ENCODE results near the gene EXD3.

EXD3 gene

GRCh38 chr9:137381501-137382443 is 41.2 kb downstream of the EXD3 start:
- TF ChIP-seq EGR1 (IDR thresholded peaks at IDR 0.05) = no peak
- no peak for TF ChIP-seq TAF1 (IDR thresholded peaks at IDR 0.05; ENCODE audit: low read depth)
- no peak for TF ChIP-seq YY1 (IDR thresholded peaks at IDR 0.05; ENCODE audit: low read depth)
- no peak for TF ChIP-seq NFIC (IDR thresholded peaks at IDR 0.05)
- TF ChIP-seq CEBPB (IDR thresholded peaks at IDR 0.05) = no peak

DNA sequence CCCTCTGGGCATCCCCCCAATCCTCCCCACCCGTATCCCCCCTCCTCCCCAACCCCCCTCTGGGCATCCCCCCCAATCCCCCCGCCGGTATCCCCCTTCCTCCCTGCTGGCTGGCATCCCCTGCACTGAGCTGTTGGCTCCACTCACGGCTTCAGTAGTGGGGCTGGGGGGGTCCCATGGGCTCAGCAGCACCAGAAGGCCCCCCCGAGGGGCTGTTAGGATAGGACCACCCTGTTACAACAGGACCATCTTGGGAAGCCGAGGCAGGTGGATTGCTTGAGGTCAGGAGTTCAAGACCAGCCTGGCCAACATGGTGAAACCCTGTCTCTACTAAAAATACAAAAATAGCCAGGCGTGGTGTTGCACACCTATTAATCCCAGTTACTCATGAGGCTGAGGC is 42.4 kb downstream of the EXD3 start:
- no peak for TF ChIP-seq CEBPB (IDR thresholded peaks at IDR 0.05)
- no peak for TF ChIP-seq TEAD4 (IDR thresholded peaks at IDR 0.05)
- no peak for TF ChIP-seq YY1 (IDR thresholded peaks at IDR 0.05; ENCODE audit: low read depth)
- TF ChIP-seq, protein P1, sequence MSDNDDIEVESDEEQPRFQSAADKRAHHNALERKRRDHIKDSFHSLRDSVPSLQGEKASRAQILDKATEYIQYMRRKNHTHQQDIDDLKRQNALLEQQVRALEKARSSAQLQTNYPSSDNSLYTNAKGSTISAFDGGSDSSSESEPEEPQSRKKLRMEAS (IDR thresholded peaks at IDR 0.05) = no peak
- no peak for TF ChIP-seq CREB1 (IDR thresholded peaks at IDR 0.05; ENCODE audit: low read depth)
- TF ChIP-seq TAF1 (IDR thresholded peaks at IDR 0.05; ENCODE audit: low read depth) = no peak
- TF ChIP-seq, protein P2, sequence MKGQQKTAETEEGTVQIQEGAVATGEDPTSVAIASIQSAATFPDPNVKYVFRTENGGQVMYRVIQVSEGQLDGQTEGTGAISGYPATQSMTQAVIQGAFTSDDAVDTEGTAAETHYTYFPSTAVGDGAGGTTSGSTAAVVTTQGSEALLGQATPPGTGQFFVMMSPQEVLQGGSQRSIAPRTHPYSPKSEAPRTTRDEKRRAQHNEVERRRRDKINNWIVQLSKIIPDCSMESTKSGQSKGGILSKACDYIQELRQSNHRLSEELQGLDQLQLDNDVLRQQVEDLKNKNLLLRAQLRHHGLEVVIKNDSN (IDR thresholded peaks at IDR 0.05) = no peak
- no peak for TF ChIP-seq EGR1 (IDR thresholded peaks at IDR 0.05)
- TF ChIP-seq RAD21 (IDR thresholded peaks at IDR 0.05; ENCODE audit: low read depth) = no peak
- TF ChIP-seq ZBTB7A (IDR thresholded peaks at IDR 0.05; ENCODE audit: low read depth) = no peak
- TF ChIP-seq REST (IDR thresholded peaks at IDR 0.05; ENCODE audit: low read depth) = no peak
- TF ChIP-seq EP300 (IDR thresholded peaks at IDR 0.05; ENCODE audit: borderline replicate concordance) = no peak
- no peak for TF ChIP-seq FOXM1 (IDR thresholded peaks at IDR 0.05; ENCODE audit: borderline replicate concordance, low read depth)
- no peak for TF ChIP-seq NFIC (IDR thresholded peaks at IDR 0.05)
- no peak for TF ChIP-seq TCF12 (IDR thresholded peaks at IDR 0.05; ENCODE audit: low read depth)

DNA sequence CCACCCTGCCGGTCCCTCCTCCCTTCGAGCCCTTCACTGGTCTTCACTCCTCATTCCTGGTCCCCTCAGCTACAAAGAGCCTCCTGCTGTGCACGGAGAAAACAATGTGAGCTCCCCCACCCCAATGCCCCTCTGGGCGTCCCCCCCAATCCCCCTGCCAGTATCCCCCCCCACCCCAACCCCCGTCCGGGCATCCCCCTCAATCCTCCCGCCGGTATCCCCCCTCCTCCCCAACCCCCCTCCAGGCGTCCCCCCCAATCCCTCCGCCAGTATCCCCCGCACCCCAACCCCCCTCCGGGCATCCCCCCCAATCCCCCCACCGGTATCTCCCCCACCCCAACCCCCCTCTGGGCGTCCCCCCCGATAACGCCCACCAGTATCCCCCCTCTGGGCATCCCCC is 42.8 kb downstream of the EXD3 start:
- TF ChIP-seq, protein P1 (IDR thresholded peaks at IDR 0.05) = no peak
- TF ChIP-seq YY1 (IDR thresholded peaks at IDR 0.05; ENCODE audit: low read depth) (no peak), TAF1 (IDR thresholded peaks at IDR 0.05; ENCODE audit: low read depth) (no peak), EGR1 (IDR thresholded peaks at IDR 0.05) (no peak), ZBTB7A (IDR thresholded peaks at IDR 0.05; ENCODE audit: low read depth) (no peak), RAD21 (IDR thresholded peaks at IDR 0.05; ENCODE audit: low read depth) (no peak), TCF12 (IDR thresholded peaks at IDR 0.05; ENCODE audit: low read depth) (no peak), FOXM1 (IDR thresholded peaks at IDR 0.05; ENCODE audit: borderline replicate concordance, low read depth) (no peak), NFIC (IDR thresholded peaks at IDR 0.05) (no peak)
- TF ChIP-seq, protein P2 (IDR thresholded peaks at IDR 0.05) = no peak

DNA sequence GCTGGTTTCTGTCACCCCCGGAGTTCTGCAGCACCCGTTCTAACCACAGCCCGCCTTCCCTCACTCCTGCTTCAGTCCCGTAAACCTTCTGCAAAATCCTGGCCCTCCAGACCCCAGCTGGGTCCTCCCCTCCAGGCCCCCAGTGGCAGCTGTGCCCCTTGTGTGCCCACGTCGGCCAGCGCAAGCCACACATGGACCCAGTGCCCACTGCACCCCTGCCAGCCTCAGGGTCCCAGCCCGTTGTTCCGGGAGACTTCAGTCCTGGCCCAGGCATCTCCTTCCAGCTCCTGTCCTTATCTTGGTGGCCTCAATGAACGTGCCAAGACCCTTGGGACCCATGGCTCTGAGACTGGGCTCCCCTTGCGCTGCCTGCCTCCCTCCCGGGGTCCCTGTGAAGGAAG is 43.2 kb downstream of the EXD3 start:
- TF ChIP-seq RAD21 (IDR thresholded peaks at IDR 0.05; ENCODE audit: low read depth) = no peak
- no peak for TF ChIP-seq EP300 (IDR thresholded peaks at IDR 0.05; ENCODE audit: borderline replicate concordance)
- TF ChIP-seq YY1 (IDR thresholded peaks at IDR 0.05; ENCODE audit: low read depth) = no peak
- no peak for TF ChIP-seq TCF12 (IDR thresholded peaks at IDR 0.05; ENCODE audit: low read depth)
- TF ChIP-seq TAF1 (IDR thresholded peaks at IDR 0.05; ENCODE audit: low read depth) = no peak
- TF ChIP-seq NFIC (IDR thresholded peaks at IDR 0.05) = no peak
- no peak for TF ChIP-seq ZBTB7A (IDR thresholded peaks at IDR 0.05; ENCODE audit: low read depth)
- no peak for TF ChIP-seq EGR1 (IDR thresholded peaks at IDR 0.05)
- TF ChIP-seq, protein P1 (IDR thresholded peaks at IDR 0.05) = no peak
- TF ChIP-seq REST (IDR thresholded peaks at IDR 0.05; ENCODE audit: low read depth) = no peak
- TF ChIP-seq TEAD4 (IDR thresholded peaks at IDR 0.05) = no peak
- TF ChIP-seq FOXM1 (IDR thresholded peaks at IDR 0.05; ENCODE audit: borderline replicate concordance, low read depth) = no peak
- no peak for TF ChIP-seq CREB1 (IDR thresholded peaks at IDR 0.05; ENCODE audit: low read depth)

DNA sequence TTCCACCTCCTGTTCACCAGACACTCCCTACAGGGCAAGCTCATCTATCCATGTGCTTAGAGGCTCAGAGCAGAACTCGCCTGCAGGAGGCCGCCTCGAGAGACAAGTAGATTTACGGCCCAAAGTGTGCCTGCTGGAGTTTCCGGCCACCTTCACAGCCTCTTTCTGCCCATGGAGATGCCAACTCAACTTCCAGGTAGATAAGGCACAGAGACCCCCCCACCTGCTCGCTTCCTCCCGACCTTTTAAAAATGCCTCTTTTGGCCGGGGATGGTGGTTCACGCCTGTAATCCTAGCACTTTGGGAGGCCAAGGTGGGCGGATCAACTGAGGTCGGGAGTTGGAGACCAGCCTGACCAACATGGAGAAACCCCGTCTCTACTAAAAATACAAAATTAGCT is 46.6 kb downstream of the EXD3 start:
- TF ChIP-seq RAD21 (IDR thresholded peaks at IDR 0.05; ENCODE audit: low read depth) (no peak), TEAD4 (IDR thresholded peaks at IDR 0.05) (no peak), REST (IDR thresholded peaks at IDR 0.05; ENCODE audit: low read depth) (no peak), FOXM1 (IDR thresholded peaks at IDR 0.05; ENCODE audit: borderline replicate concordance, low read depth) (no peak), EGR1 (IDR thresholded peaks at IDR 0.05) (no peak)

Data from Ishikawa (cell line).